NCI-H1092 (cell line): ENCODE measurements around the gene NOL4L.
"Not testable (repeated sequence)": the region's sequence is repeated elsewhere in the genome, so short reads cannot be mapped to it uniquely, and the experiment has no call there.

Experiments
- DNase-seq: peaks from one replicate; lab custom pipeline; 2025; lab: John Stamatoyannopoulos, UW

Gene NOL4L

DNA sequence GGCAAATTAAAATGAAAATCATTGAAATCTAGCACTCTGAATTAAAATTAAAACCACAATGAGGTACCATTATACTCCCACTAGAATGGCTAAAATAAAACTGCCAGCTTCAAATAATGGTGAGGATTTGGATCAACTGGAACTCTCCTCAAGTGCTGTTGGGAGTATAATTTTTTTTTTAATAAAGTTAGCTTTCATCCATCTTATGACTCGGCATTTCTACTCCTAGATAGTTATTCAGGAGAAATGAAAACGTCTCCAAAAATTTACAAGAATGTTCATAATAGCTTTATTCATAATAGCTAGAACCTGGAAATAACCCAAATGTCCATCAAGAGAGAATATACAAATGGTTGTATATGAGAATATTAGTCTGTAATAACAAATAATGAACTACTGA lies 163.8 kb downstream of the NOL4L start:
- DNase-seq = no peak

DNA sequence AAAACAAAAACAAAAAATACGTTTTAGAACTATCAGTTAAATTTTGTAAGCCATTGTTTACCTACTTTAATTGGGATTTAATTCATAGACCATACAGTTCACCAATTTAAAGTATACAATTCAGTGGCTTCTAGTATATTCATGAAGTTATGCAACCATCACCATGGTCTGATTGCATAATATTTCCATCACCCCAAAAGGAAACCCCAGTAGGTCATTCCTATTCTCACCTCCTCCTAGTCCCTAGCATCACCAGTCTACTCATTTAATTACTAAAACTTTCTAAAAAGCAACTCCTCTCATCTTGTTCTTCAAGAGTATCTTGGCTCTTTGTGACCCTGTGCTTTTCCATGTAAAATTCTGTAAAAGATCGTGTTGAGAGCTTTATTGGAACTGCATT lies 166.8 kb downstream of the NOL4L start:
- DNase-seq = no peak

DNA sequence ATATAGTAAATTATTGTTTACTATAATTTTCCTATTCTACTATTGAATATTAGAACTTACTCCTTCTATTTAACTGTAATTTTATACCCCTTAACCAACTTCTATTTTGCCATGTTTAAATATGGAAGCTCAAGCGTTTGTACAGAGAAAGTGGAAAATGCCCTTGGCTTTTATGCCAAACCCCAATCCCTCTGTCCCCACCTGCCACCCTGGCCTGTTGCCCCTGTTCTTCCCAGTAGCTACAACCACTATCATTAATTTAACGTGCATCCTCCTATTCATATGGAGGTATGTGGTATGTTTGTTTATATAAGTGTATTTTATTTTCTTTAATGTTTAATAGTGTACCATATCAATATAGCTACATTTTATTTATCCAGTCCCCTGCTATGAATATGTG lies 168.9 kb downstream of the NOL4L start:
- DNase-seq = no peak

DNA sequence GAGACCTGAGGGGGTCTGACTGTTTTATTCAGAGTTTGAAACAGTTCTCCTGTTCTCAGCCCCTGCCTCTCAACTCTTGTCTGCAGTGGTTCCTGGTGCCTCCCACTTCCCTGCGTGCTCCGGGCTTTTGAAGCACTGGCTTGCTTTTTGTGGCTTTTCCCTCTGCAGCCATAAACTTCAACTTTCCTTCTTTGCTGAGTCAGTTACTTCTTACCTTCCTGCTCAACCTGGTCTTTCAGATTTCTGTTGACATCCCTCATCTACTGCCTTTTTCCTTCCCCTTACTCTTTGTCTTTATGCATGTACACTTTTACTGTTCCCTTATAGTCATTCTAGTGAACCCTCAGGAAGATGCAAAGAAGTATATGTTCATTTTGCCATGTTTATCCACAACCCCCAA lies 169.6 kb downstream of the NOL4L start:
- DNase-seq = no peak

DNA sequence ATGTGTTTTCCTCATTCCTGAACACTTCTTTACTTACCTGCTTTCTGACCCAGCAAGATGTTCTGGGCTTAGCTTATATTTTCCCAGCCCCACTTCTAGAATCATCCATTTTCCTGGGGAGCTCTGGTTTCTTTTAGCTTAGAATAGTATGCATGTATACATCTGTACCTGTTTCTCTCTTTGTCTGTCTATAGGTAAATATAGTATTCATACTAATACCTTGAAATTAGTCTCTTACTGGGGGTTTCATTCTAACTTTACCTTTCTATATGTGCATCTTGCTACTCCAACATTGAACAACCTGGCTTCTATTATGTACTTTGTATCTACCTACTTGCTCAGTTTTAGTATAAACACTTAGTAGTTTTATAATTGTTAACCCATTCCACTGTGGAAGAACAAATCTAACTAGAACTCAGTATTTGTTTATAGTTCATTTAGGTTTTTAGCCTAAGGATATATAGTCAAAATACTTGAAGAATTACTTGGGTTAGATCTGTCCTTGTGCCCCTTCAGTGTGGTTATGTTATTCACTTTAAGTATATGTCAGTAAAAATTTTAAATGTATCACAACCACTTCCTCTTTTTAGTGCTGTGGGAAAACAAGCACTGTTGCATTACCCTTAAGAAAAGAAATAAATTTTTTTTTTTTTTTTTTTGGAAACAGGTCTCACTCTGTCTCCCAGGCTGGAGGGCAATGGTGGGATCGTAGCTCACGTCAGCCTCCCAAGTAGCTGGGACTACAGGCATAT lies 173.0 kb downstream of the NOL4L start:
- no peak for DNase-seq

DNA sequence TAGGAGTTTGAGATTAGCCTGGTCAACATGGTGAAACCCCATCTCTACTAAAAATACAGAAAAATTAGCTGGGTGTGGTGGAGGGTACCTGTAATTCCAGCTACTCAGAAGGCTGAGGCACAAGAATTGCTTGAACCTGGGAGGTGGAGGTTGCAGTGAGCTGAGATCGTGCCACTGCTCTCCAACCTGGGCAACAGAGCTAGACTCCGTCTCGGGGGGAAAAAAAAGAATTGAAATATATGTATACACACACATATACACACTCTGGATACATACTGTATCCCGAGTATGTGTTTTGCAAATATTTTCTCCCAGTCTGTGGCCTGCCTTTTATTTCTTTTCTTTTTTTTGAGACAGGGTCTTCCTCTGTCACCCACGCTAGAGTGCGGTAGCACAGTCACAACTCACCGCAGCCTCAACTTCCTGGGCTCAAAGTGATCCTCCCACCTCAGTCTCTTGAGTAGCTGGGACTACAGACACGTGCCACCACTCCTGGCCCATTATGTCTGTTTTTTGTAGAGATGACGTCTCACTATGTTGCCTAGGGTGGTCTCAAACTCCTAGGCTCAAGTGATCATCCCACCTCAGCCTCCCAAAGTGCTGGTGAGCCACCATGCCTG lies 177.9 kb downstream of the NOL4L start:
- DNase-seq = not testable (repeated sequence)

DNA sequence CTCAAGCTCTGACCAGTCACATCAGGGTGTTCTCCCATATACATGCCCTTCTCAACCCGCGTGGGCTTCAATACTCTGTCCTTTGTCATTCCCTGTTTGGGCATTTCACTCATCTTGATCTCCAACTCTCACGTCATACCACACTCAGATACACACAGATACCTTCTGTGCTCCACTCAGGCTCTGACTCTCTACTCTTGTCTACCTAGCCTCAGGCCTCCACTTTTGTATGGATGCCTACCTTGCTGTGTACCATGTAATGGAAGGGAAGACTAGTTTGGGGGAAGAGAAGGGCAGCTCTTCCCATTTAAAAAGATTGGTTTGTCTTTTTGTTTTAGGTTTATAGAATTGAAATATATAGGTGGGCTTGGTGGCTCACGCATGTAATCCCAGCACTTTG lies 178.4 kb downstream of the NOL4L start:
- DNase-seq = no peak

DNA sequence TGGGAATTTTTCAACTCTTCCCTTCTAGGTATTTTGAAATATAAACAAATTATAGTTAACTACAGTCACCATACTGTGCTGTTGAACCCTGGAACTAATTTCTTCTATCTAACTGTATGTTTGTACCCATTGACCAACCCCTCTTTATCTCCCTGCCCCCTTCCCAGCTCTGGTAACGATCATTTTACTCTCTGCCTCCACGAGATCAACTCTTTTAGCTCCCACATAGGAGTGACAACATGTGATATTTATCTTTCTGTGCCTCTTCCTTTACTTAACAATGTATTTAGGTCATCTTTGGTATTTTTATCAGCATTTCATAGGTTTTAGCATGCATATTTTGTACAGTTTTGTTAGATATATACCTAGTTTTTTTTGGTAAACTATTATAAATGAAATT lies 181.1 kb downstream of the NOL4L start:
- no peak for DNase-seq

DNA sequence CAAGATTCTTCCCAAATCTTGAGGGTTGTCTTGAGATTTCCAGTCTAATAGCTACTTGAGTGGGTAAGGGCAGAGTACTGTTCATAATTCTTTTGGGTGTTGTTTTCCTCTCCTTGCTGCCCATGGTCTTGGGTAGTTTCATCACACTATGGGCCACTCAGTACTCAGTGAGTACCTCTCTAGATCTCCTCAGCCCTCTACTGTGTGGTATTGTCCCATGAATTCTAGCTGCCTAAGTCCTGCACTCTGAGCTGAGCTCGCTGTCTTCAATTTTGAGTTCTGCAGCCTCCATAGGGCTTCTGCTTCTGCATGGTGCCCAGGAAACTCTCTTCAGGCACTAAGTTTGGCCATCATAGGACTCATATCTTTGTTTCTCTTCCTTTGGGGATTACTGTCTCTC lies 184.7 kb downstream of the NOL4L start:
- no peak for DNase-seq

DNA sequence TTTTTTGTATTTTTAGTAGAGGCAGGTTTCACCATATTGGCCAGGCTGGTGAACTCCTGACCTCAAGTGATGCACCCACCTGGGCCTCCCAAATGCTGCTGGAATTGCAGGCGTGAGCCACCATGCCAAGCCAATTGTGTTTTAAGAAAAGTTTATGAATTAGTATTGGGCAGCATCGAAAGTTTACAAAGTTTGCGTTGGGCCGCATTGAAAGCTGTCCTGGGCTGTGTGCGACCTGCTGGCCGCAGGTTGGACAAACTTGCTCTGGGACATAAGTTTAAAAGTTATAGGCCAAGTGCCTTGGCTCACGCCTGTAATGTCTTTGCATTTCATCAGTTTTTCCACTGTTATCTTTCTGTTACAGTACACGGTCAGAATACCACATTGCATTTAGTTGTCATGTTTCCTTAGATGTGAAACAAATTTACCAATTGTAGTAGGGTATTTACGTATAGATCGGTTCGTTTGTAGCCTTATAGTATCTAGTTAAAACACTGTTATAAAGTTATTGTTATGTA lies 187.5 kb downstream of the NOL4L start:
- no peak for DNase-seq

DNA sequence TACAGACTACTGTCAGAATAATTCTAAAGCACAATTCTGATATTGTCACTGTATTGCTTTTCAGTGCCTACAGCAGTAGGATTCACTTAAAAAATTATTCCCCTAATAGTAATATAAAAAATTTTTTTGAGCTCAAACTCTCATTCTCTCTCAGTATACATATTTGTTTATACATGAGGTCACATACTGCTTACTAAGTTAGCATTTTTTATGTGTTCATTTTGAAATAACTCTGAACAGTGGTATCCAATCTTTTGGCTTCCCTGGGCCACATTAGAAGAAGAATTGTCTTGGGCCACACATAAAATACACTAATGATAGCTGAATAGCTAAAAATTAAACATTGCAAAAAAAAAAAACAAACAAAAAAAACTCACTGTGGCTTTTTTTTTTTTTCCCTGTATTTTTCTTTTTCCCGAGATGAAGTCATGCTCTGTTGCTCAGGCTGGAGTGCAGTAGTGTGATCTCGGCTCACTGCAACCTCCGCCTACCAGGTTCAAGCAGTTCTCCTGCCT lies 188.4 kb downstream of the NOL4L start:
- DNase-seq = no peak

DNA sequence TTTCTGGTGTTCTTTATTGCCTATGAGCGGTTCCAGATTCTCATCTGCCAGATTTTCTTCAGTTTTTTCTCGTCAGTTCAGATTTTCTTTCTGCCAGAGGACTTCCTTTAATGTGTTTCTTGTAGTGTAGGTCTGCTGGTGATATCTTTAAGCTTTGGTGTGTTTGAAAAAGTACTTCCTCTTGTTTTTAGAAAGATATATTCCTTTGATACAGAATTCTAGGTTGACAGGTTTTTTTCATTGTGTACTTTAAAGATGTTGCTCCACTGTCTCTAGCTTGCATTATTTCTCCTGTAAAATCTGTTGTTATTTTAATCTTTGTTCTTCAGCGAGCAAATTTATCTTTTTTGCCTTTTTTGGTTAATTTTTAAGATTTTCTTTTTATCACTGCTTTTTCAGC lies 190.1 kb downstream of the NOL4L start:
- DNase-seq = no peak
